ENCODE data around the gene MAP3K19. TPM values are rescaled to one million over a fixed set of nuclear protein-coding genes. Genes with fewer than 3 reads are reported as not detected.

Gene MAP3K19
- total and polyA plus RNA-seq, 7 donors, result not detected

DNA sequence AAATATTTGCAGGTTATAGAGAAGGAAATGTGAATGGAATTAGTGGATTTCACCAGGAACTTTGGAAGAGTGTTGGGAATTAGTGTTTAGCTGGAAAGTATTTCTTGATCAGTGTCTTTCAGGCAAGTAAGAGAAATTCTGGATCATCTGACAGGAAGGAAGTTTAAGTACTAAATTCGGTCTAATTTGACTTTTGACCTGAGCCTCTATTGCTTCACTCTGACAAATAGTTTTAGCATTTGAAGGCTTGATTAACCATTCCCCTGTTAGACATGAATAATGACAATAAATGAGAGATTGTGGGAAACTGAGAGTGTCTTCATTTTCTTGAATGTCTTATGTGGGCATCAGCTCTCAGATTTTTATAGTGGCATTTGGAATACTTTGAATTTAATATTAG lies 112.6 kb downstream of the MAP3K19 start:
- intact Hi-C loops (cut with DNase I), result no loop called here
- Histone ChIP-seq H3K4me3 (no peak overlapping the region), H3K27ac (no peak overlapping the region), H3K27me3 (no peaks in the 10 kb centered on the region), H3K9me3 (no peaks in the 10 kb centered on the region), H3K36me3 (peaks cover 0 to 32% (median 2%) of the 10 kb centered on the region in 4 donors), H3K4me1 (peaks cover 0 to 53% (median 40%) of the 10 kb centered on the region in 4 donors)
- 12 to 15% methylated on average over 1 of the region's 1 CpG for whole genome bisulfite sequencing, 2 donors
- no peak for DNase-seq
- TF ChIP-seq POLR2AphosphoS5 (IDR thresholded peaks at IDR 0.05), result no peak
- TF ChIP-seq POLR2A (IDR thresholded peaks at IDR 0.05), result no peak
- TF ChIP-seq, protein P1, sequence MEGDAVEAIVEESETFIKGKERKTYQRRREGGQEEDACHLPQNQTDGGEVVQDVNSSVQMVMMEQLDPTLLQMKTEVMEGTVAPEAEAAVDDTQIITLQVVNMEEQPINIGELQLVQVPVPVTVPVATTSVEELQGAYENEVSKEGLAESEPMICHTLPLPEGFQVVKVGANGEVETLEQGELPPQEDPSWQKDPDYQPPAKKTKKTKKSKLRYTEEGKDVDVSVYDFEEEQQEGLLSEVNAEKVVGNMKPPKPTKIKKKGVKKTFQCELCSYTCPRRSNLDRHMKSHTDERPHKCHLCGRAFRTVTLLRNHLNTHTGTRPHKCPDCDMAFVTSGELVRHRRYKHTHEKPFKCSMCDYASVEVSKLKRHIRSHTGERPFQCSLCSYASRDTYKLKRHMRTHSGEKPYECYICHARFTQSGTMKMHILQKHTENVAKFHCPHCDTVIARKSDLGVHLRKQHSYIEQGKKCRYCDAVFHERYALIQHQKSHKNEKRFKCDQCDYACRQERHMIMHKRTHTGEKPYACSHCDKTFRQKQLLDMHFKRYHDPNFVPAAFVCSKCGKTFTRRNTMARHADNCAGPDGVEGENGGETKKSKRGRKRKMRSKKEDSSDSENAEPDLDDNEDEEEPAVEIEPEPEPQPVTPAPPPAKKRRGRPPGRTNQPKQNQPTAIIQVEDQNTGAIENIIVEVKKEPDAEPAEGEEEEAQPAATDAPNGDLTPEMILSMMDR (IDR thresholded peaks at IDR 0.05), result no peak
- TF ChIP-seq EP300 (IDR thresholded peaks at IDR 0.05), result no peak

DNA sequence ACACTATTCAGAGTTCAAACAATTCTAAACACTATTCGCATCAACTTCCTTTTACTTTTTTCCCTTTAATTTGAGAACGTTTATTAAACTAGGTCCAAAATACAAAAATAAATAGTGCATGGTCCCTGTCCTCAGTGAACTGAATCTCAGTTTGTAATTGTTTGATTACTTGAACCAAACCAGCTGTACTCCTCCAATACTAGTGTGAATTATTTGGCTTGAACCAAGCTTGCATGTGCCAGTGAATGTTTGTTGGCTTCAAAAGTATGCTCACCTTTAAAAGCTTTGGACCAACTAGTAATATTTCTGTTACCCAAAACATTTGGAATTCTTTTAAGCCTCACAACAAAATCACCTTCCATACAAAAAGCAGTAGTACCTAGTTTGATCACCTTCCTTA lies 113.1 kb downstream of the MAP3K19 start:
- Histone ChIP-seq H3K4me3 (no peak overlapping the region), H3K27me3 (no peaks in the 10 kb centered on the region), H3K4me1 (peaks cover 0 to 56% (median 41%) of the 10 kb centered on the region in 4 donors), H3K9me3 (no peaks in the 10 kb centered on the region), H3K27ac (no peak overlapping the region), H3K36me3 (peaks cover 0 to 27% (median 2%) of the 10 kb centered on the region in 4 donors)
- TF ChIP-seq, protein P1 (IDR thresholded peaks at IDR 0.05), result no peak
- no peak for TF ChIP-seq EP300 (IDR thresholded peaks at IDR 0.05)
- no peak for TF ChIP-seq POLR2AphosphoS5 (IDR thresholded peaks at IDR 0.05)
- no peak for TF ChIP-seq POLR2A (IDR thresholded peaks at IDR 0.05)
- WGBS, 2 donors, result 58 to 61% methylated on average over 2 of the region's 2 CpGs
- no peak for DNase-seq
- intact Hi-C loops (cut with DNase I), result no loop called here

DNA sequence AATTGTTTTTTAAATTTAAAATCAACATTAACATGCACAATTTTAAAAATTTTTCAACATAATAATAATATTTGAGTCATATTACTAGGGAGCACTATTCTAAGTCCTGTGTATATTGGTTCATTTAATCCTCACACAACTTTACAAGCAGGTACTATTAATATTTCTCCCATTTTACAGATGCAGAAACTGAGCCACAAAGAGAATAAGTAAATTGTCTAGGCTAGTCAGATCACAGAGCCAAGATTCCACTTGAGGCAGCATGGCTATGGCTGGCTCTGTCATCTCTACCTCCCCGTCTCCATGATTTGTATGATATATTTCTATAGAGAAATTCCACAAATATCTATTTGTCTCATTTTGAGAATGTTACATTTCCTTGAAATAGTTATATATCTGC lies 113.5 kb downstream of the MAP3K19 start:
- 88 to 96% methylated on average over 1 of the region's 1 CpG for WGBS, 2 donors
- Histone ChIP-seq H3K4me3 (no peak overlapping the region), H3K27ac (no peak overlapping the region), H3K9me3 (no peaks in the 10 kb centered on the region), H3K4me1 (peaks cover 0 to 60% (median 43%) of the 10 kb centered on the region in 4 donors), H3K36me3 (peaks cover 0 to 23% (median 0%) of the 10 kb centered on the region in 4 donors), H3K27me3 (no peaks in the 10 kb centered on the region)
- TF ChIP-seq, protein P1 (IDR thresholded peaks at IDR 0.05), result no peak
- TF ChIP-seq POLR2A (IDR thresholded peaks at IDR 0.05), result no peak
- TF ChIP-seq POLR2AphosphoS5 (IDR thresholded peaks at IDR 0.05), result no peak
- no peak for TF ChIP-seq EP300 (IDR thresholded peaks at IDR 0.05)
- intact Hi-C loops (cut with DNase I), result no loop called here
- DNase-seq, result no peak

DNA sequence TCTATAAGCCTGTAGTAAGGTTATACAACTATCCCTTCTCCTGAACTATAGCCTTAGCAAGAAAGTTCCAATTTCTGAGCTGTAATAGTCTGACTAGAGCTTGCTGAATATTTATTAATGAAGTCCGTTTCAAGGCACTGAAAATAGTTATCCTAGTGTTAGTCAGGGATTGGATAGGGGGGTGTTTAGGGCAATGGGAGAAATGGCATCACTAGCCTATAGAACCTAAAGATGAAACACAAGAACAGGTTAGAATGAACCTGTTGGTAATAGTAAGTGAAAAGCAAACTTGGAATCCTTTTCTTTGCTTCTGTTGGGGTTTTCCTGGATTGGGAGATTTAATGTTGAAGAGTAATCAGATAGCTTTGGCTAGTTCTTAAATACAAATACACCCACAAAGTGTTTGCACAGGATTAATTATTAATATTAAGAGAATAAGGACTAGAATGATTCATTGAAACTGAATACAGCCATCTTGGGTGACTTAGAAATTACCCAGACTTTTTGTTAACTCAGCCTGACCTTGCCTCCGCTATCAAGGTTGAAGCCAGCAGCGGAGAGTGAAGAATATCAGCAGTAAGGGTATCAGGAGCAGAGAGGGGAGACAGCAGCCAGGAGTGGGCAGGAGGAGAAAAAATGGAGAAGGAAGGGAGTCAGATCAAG lies 114.3 kb downstream of the MAP3K19 start:
- no peak for DNase-seq
- Histone ChIP-seq H3K27me3 (no peaks in the 10 kb centered on the region), H3K4me3 (no peak overlapping the region), H3K36me3 (peaks cover 0 to 16% (median 0%) of the 10 kb centered on the region in 4 donors), H3K9me3 (no peaks in the 10 kb centered on the region), H3K27ac (no peak overlapping the region), H3K4me1 (peaks cover 0 to 67% (median 48%) of the 10 kb centered on the region in 4 donors)
- intact Hi-C loops (cut with DNase I), result no loop called here
- 97% methylated on average over 3 of the region's 3 CpGs for WGBS, 2 donors
- TF ChIP-seq, protein P1 (IDR thresholded peaks at IDR 0.05), result no peak
- TF ChIP-seq POLR2AphosphoS5 (IDR thresholded peaks at IDR 0.05), result no peak
- no peak for TF ChIP-seq POLR2A (IDR thresholded peaks at IDR 0.05)
- TF ChIP-seq EP300 (IDR thresholded peaks at IDR 0.05), result no peak

All from sigmoid colon (tissue), 7 donors.